ENCODE data around the gene SMIM35.
"Not testable (repeated sequence)": the region's sequence is repeated elsewhere in the genome, so short reads cannot be mapped to it uniquely, and the experiment has no call there.

Gene SMIM35

DNA sequence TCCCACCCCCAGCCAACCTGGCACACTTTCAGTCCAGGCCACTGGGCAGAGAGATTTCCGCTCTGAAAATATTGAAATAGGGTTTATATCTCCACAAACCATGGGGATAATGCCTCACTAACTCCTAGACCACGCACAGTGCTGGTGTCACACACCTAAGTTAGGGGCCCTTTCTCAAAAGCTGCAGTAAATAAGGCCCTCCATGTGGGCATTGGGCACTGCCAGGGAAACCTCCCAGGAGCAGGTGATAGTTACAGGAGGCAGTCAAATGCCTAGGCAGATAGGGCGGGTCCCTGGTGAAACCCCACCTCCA, 103.6 kb downstream of the SMIM35 start:
- DNase-seq (ENCODE audit: low spot score): no peak

DNA sequence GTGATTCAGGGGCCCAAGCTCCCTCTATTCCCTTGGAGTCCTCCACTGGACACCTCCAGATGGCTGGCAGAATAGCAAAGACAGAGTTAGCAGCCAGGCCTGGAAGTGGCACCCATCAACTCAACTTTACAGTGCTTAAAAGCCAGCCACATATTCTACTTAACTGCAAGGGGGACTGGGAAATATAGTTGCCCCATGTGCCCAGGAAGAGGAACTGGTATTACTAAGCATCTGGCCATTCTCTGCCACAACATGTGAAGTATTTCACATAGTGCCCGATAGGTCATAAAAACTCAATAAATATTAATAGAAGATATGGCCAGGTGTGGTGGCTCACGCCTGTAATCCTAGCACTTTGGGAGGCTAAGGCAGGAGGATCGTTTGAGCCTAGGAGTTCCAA, 106.0 kb downstream of the SMIM35 start:
- no peak for DNase-seq (ENCODE audit: low spot score)

DNA sequence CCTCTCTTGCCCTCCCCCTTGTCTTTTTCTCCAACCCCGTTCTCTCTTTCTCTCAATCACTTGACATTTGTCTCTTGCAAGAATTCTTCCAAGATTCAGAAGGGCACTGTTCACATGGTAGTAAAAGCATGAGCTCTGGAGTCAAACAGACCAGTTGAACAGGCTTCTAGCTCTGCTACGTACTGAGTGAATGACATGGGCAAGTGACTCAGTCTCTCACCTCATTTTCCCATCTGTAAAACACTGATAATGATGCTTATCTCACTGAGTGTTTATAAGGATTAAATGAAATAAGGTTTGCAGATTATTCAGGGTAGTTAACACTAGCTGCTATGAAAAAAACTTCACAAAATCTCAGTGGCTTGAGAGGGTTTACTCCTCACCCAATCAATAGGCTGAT, 106.5 kb downstream of the SMIM35 start:
- no peak for DNase-seq (ENCODE audit: low spot score)

DNA sequence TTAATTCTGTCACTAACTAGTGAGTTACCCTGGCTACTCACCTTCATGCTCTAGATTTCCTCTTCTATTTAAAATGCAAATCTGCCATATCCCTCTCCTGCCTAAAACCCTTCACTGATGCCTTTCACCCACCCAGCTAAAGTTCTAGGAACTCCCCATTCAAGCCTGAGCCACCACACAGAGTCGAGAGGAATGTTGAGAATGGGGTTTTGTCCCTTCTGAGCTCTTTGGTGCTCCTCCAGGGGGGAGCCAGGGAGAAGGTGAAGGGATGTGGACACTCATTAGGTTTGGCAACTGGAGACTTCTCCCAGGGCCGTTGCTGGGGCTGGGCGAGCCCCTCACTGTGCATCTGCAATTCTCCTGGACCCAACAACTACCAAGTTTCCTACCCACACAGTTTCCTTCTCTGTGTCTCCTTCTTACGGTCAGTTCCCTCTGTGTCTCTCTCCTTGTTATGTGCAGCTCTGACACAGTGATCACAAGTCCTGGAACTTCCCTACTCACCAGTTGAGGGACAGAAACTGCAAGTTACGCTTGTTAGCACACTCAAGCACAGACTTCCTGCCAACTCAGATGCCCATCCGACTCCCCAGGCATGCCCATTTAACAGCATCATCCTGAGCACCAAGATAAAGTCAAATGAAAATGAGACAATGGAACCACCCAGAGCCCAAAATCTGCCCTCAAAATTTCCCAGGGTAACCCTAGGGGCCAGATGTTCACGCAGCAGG, 107.1 kb downstream of the SMIM35 start:
- DNase-seq (ENCODE audit: low spot score): no peak

DNA sequence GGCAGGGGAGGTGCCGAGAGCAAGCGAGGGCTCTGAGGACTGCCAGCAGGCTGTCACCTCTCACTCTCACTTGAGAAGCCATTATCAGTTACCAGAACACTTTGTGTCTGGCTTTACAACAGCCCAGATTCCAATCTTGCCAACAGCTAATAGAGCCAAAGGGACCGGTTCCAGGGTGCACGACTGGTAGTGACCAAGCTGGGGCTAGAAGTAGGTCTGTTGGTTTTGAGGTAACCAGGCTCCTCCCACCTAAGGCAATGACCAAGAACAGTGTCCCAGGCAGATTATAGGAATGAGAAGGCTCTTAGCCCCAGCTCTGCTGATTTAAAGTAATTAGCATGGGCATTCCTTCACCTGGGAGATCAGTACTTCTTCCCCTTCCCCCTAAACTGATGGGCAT, 107.8 kb downstream of the SMIM35 start:
- no peak for DNase-seq (ENCODE audit: low spot score)

DNA sequence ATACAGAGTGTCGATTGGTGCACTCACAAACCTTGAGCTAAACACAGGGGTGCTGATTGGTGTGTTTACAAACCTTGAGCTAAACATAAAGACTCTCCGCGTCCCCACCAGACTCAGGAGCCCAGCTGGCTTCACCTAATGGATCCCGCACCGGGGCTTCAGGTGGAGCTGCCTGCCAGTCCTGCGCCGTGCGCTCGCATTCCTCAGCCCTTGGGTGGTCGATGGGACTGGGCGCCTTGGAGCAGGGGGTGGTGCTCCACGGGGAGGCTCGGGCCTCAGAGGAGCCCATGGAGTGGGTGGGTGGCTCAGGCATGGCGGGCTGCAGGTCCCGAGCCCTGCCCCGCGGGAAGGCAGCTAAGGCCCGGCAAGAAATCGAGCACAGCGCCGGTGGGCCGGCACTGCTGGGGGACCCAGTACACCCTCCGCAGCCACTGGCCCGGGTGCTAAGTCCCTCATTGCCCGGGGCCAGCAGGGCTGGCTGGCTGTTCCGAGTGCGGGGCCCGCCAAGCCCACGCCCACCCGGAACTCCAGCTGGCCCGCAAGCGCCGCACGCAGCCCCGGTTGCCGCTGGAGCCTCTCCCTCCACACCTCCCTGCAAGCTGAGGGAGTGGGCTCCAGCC, 108.4 kb downstream of the SMIM35 start:
- not testable (repeated sequence) for DNase-seq (ENCODE audit: low spot score)

DNA sequence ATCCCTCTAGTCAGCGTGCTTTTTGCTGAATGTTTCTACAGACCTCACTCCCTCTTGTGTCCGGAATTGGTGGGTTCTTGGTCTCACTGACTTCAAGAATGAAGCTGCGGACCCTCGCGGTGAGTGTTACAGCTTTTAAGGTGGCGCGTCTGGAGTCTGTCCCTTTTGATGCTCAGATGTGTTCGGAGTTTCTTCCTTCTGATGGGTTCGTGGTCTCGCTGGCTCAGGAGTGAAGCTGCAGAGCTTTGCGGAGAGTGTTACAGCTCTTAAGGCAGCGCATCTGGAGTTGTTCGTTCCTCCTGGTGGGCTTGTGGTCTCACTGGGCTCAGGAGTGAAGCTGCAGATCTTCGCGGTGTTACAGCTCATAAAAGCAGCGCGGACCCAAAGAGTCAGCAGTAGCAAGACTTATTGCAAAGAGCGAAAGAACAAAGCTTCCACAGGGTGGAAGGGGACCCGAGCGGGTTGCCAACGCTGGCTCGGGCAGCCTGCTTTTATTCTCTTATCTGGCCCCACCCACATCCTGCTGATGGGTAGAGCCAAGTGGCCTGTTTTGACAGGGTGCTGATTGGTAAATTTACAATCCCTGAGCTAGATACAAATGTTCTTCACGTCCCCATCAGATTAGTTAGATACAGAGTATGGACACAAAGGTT, 109.0 kb downstream of the SMIM35 start:
- DNase-seq (ENCODE audit: low spot score): not testable (repeated sequence)

DNA sequence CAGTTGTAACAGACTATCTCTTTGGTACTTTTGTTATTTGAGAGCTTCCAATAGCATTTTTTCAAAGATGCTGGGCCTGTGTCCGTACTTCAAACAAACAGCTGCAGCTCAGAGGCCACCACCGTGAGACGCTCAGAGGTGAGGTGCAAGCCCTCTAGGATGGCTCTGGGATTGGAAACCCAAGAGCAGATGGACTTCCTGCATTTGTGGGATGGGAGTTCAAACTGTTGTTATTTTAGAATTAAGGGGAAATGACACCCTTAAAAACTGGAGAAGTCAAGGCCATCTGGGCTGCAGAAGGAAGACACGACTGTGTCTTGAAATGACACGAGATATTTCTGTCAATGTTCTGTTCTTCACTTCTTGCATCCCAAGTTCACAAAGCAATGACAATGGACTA, 109.7 kb downstream of the SMIM35 start:
- no peak for DNase-seq (ENCODE audit: low spot score)

DNA sequence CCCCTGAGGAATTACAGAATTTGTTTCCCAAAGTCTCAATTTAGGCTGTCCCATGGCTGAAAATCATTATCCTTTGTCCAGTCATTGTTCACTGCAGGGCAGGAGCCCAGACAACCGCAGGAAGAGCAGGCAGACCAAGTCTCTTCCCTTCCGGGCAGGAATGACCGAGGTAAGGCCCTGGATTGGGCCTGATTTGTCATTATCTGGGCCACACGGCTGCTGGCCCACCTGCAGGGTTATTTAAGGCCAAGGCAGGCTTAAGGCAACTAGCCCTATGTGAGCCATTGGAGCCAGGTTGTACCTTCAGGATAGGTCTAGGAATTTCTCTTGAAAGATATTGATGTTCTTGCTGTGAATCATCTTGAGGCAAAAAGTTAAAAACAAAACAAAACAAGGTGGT, 110.3 kb downstream of the SMIM35 start:
- DNase-seq (ENCODE audit: low spot score): no peak

DNA sequence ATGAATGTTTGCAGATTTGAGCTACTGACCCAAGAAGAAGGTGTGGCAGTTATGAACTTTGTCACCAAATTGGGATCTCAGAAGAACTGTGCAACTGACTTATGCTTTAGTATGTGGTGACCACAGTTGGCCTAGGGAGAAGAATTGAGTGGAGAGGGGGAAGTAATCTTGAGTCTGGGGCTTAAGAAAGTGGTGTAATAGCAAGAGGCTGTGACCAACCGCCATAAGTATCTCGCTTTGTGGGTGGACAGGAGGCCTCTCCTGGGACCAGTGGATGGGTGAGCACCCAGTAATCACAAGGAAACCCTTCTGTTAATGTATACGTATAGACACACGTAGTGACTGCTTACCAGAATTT, 113.3 kb downstream of the SMIM35 start:
- DNase-seq (ENCODE audit: low spot score): no peak

DNA sequence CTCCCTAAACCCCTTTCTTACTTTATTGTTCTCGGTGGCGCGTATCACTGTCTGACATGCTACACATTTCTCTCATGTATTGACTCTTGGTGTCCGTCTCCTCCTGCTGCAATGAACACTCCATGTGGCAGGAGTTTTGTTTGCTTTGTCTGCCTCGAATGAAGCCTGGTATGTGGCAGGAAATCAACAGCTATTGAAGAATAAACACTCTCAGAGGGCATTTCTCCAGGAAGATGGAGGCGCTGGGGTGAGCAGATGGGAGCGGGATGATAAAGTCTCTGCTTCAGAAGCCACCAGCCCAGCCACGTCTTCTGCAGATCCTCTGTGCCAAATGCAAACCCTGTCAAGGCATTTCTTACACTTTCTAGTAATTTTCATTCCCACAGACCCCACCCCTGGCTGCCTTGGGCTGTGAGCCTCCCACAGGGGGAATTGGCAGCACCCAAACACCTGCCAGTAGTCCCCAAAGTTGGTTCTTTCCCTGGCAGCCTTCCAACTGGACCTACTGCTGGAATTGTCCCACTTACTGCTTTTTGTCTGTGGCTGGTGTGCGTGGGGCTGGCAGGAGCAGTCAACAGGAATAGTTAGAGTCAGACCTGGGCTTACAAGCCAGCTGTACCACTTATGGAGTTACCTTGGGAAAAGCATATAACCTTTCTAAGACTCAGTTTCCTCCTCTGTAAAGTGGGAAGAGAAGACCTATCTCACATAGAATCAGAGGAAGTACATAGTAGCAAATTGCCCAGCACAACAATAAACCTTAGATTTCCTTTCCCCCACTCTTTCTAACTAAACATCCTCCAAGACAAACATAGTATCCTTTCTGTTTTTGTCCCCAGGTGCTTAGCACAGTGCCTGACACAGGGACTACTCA, 113.9 kb downstream of the SMIM35 start:
- no peak for DNase-seq (ENCODE audit: low spot score)

DNA sequence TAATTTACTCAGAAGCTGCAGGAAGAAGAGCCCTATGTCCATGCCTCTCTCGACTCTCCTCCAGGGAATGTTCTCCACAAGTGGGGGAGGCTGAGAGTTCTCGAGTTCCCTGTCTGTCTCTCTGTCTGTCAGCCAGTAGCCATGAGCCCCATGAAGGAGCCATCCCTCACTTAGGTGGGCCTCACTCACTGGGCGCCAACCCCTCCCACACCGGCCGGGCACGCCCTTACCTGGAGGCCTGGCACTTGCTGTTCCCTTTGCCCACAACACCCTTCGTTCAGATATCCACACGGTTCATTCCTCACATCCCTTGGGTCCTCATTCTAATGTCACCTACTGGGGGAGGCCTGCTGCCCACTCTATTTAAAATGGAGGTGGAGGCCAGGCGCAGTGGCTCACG, 114.7 kb downstream of the SMIM35 start:
- no peak for DNase-seq (ENCODE audit: low spot score)

DNA sequence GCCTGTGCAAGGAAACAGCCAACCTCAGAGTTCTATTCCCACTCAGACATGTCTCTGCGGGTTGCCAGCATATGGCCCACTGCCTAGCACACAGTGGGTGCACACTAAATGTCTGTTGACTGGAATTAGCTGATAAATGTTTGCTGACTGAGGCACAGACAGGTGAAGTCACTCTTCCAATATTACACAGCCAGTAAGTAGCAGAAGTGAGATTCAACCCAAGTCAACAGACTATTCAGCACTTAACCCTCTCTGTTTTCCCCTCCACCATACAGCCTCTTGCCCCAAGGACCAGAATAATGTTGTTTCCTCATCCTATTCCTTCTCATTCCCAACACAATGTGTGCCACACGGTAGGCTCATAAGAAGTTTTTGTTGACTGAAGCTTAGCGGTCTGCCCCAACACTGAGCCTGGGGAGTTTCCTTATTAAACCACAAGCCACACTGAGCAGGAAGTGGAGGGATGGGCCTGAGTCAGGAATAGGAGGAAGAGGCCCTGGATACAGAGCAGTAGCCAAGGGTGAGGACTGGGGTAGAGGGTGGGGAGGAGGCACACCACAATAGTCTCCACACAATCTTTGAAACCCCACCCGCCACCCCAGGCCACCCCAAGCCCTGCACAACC, 116.3 kb downstream of the SMIM35 start:
- no peak for DNase-seq (ENCODE audit: low spot score)

DNA sequence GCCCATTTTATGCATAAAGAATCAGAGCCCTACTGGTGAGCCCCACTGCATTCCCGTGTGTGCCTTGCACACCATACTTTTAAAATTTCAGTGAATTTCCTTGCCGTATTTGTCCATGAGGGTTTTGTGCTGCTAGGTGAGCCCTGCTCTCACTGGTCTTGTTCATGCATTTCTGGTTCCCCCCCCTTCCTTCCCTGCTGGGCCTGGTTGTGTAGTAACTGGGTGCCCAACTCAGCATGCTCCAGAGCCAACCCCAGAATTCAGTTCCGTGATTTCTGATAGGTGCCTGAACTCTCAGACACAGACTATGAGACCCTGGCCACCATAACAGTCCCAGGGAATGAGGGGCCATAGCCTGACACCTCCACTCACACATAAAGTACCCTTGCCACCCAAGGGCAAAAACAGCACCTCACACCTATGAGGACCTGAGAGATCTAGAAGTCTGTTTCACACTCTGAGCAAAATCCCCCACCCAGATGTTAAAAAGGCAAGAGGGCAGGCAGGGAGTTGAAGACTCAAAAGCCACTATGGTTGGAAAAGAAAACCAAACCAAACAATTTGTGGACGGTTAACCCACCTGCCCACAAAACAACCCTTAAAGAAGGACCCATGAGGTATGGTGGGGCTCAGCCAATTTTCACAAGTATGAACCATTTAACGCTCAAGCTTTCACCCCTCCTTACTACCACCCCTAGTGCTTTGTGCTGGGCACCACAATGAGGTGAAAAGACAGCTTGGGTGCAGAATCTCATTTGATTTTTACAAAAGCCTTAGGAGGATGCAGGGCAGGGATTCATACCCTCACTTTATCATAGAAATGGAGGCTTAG, 117.4 kb downstream of the SMIM35 start:
- no peak for DNase-seq (ENCODE audit: low spot score)

DNA sequence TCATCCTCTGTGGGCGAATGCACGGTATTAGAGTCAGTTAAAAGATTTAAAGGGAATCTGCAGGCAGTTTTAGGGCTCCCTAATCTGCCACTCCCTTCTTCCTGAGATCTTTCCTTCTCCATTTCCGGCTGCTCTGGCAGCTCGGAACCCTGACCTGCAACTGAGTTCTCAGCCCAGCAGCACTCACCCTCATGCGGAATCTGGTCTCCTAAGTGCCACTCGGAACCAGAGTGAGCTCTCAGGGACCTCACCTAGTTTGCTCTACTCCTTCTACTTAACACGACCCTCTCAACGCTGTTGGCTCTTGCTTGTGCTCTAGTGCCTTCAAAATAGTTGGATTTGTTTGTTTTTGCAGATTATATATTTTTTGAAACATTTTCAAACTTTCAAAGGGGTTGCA, 119.9 kb downstream of the SMIM35 start:
- no peak for DNase-seq (ENCODE audit: low spot score)

DNA sequence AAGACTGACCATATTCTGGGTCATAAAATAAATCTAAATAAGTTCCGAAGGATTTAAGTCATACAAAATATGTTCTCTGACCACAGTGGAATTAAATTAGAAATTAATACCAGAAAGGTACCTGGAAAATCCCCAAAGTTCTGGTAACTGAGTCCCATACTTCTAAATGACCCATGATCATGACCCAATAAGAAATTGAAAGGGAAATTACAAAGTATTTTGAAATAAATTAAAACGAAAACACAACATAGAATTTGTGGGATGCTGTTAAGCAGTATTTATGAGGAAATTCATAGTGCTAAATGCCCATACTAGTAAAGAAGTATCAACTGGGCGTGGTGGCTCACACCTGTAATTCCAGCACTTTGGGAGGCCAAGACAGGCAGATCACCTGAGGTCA, 123.9 kb downstream of the SMIM35 start:
- no peak for DNase-seq (ENCODE audit: low spot score)

DNA sequence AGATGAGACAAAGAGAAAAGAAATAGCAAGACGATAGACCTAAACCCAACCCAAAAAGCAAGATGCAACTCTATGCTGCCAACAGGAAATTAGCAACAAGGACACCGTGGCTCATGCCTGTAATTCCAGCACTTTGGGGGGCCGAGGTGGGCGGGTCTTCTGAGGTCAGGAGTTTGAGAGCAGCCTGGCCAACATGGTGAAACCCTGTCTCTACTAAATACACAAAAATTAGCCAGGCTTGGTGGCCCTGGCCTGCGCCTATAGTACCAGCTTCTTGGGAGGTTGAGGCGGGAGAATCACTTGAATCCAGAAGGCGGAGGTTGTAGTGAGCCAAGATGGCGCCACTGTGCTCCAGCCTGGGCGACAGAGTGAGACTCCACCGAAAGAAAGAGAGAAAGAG, 124.9 kb downstream of the SMIM35 start:
- DNase-seq (ENCODE audit: low spot score): no peak

DNA sequence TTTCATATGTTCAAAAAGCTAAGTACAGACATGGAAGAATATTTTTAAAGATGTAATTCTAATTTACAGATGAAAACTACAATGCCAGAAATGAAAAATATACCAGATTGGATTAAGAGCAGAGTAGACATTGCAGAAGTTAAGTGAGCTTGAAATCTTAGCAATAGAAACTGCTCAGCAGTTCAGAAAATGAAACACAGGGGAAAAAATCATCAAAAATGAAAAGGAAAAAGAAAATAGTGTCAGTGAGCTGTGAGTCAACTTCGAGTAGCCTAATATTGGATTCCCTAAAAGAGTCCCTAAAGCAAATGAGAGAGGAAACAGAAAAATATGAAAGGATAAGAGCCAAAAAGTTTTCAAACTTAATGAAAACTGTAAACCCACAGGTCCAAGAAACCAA, 126.4 kb downstream of the SMIM35 start:
- no peak for DNase-seq (ENCODE audit: low spot score)

DNA sequence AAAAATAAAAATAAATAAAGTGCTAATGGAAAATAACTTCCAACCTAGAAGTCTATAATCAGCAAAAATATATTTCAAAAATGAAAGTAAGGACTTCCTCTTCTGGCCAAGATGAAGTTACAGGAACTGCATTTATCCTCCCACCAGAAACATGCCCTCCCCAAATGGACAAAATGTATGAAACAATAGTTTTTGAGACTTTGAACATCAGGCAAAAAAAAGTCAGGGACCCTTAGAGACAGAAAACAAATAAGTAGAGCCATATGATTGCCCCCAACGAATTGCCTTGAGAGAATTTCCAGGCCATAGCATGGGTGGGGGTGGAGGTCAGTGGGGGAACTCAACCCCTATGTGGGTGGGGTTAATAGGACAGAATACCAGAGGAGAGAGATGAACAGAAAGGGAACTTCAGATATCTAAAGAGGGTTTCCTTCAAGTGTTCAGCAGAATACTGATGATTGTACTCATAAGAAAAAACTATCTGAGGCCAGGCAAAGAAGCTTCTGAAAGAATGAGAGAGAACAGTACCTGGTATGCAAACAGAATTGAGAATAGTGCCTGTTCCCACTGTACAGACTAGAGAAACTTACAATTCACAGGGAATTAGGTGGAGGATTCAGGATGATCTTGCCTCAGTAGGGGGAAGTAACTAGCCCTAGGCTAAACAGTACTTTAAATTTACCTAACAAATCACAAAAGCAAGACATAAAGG, 127.2 kb downstream of the SMIM35 start:
- DNase-seq (ENCODE audit: low spot score): no peak

DNA sequence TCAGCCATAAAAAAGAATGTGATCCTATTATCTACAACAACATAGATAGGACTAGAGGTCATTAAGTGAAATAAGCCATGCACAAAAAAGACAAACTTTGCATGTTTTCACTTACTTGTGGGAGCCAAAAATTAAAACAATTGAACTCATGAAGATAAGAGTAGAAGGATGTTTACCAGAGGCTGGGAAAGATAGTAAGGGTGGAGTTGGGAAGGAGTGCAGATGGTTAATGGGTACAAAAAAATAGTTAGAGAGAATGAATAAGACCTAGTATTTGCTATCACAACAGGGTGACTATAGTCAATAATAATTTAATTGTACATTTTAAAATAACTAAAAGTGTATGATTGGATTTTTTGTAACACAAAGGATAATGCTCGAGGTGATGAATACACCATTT, 127.8 kb downstream of the SMIM35 start:
- DNase-seq (ENCODE audit: low spot score): no peak
